GM18909 (cell line): Measurements from ENCODE around the gene COL4A4.
A peak's percentile ranks its signal among the peaks of the same experiment; 100 is the strongest.
"Not testable (repeated sequence)": the region's sequence is repeated elsewhere in the genome, so short reads cannot be mapped to it uniquely, and the experiment has no call there.

Experiments
- ATAC-seq: cut with Tn5 transposase; IDR thresholded peaks from one replicate; pipeline ENCODE4 v1.9.1; 2021; ENCODE audit warnings: mild to moderate bottlenecking; ENCODE audit not compliant: unreplicated experiment, poor library complexity

COL4A4 gene

GRCh38 chr2:227163998-227164762 is at the start of gene COL4A4, which contains the start of gene COL4A3:
Gene COL4A4, minus strand, starts transcription at chr2:227164205. Its CDS starts 16,722 bp downstream, at chr2:227147483.
Gene COL4A3, plus strand, starts transcription at chr2:227164624. Its CDS starts 103 bp downstream, at chr2:227164727.
- peak; percentile 63 for ATAC-seq

- ATAC-seq: no peak
Observed at GRCh38 chr2:227207573-227207972, 43.6 kb upstream of the COL4A4 start.

GRCh38 chr2:227206406-227206805 is 42.4 kb upstream of the COL4A4 start:
- no peak for ATAC-seq

- no peak for ATAC-seq
Observed at GRCh38 chr2:227205701-227206100, 41.7 kb upstream of the COL4A4 start.

GRCh38 chr2:227204452-227204851 is 40.4 kb upstream of the COL4A4 start:
- ATAC-seq: no peak

- no peak for ATAC-seq
Observed at GRCh38 chr2:227201771-227202170, 37.8 kb upstream of the COL4A4 start.

GRCh38 chr2:227198866-227199265 is 34.9 kb upstream of the COL4A4 start:
- ATAC-seq: no peak

- no peak for ATAC-seq
Observed at GRCh38 chr2:227194219-227194618, 30.2 kb upstream of the COL4A4 start.

- ATAC-seq: no peak
Observed at GRCh38 chr2:227192491-227192890, 28.5 kb upstream of the COL4A4 start.

GRCh38 chr2:227191367-227191766 is 27.4 kb upstream of the COL4A4 start:
- no peak for ATAC-seq

GRCh38 chr2:227188292-227188691 is 24.3 kb upstream of the COL4A4 start:
- ATAC-seq: peak; percentile 83

- no peak for ATAC-seq
Observed at GRCh38 chr2:227186751-227187150, 22.7 kb upstream of the COL4A4 start.

- no peak for ATAC-seq
Observed at GRCh38 chr2:227185615-227186232, 21.7 kb upstream of the COL4A4 start.

GRCh38 chr2:227183657-227184367 is 19.8 kb upstream of the COL4A4 start:
- ATAC-seq: no peak

- ATAC-seq: no peak
Observed at GRCh38 chr2:227182765-227183164, 18.8 kb upstream of the COL4A4 start.

GRCh38 chr2:227180770-227181169 is 16.8 kb upstream of the COL4A4 start:
- ATAC-seq: no peak

- no peak for ATAC-seq
Observed at GRCh38 chr2:227179988-227180685, 16.1 kb upstream of the COL4A4 start.

GRCh38 chr2:227177592-227178336 is 13.8 kb upstream of the COL4A4 start:
- no peak for ATAC-seq

- not testable (repeated sequence) for ATAC-seq
Observed at GRCh38 chr2:227171779-227172178, 7.8 kb upstream of the COL4A4 start.

- ATAC-seq: peak; percentile 78
Observed at GRCh38 chr2:227164763-227165291, 822 bp upstream of the COL4A4 start.
